Fibroblast of villous mesenchyme (primary cell): Measurements from ENCODE around the gene ZNF19. TPM values are rescaled to one million over a fixed set of nuclear protein-coding genes. Genes with fewer than 3 reads are reported as not detected.

Experiments
- DNase-seq: peaks from one replicate; pipeline ENCODE4 v3.0.0-alpha.2; 2010; ENCODE audit warnings: low read depth
- H3K4me3 ChIP-seq: 2 replicates; pipeline ENCODE4 v1.5.1; 2011; ENCODE audit warnings: low read depth, mild to moderate bottlenecking, low read length
- CTCF ChIP-seq: IDR thresholded peaks from 2 replicates; pipeline ENCODE4 v1.5.1; 2012; ENCODE audit warnings: low read depth, mild to moderate bottlenecking, low read length; ENCODE audit not compliant: insufficient read depth
- total RNA-seq: library from RNA; depleted of rRNA; stranded (reverse); fragments of >200 nt; gene quantifications from 2 replicates; pipeline ENCODE4 v1.2.3, GENCODE V29; 2012

ZNF19 gene
- total RNA-seq, 1 donor: 2.2 TPM

GRCh38 chr16:71493213-71493612 lies 4.1 kb upstream of the ZNF19 start:
- DNase-seq: no peak
- no peak for TF ChIP-seq CTCF

GRCh38 chr16:71492786-71493185 lies 3.7 kb upstream of the ZNF19 start:
- no peak for TF ChIP-seq CTCF
- no peak for DNase-seq
- H3K4me3 ChIP-seq: no peak overlapping the region

More at GRCh38 chr16:71493213-71493612, 4.1 kb upstream of the ZNF19 start:
- no peak overlapping the region for H3K4me3 ChIP-seq

- no peak overlapping the region for H3K4me3 ChIP-seq
- TF ChIP-seq CTCF: no peak
- no peak for DNase-seq
These were observed 1.9 kb upstream of the ZNF19 start for GRCh38 chr16:71491054-71491453.

- DNase-seq: no peak
- TF ChIP-seq CTCF: no peak
- H3K4me3 ChIP-seq: no peak overlapping the region
These were observed 1.2 kb upstream of the ZNF19 start for GRCh38 chr16:71490361-71490760.

GRCh38 chr16:71484006-71484893 lies 4.9 kb downstream of the ZNF19 start:
- DNase-seq: peak; percentile 96

GRCh38 chr16:71482569-71482968 lies 6.6 kb downstream of the ZNF19 start:
- no peak for TF ChIP-seq CTCF
- H3K4me3 ChIP-seq: no peak overlapping the region
- DNase-seq: no peak

More at GRCh38 chr16:71484006-71484893, 4.9 kb downstream of the ZNF19 start:
- H3K4me3 ChIP-seq: peak overlapping the region; percentile 96
- TF ChIP-seq CTCF: no peak
